WERI-Rb-1 (cell line): ENCODE data around the gene SLC25A17.
"Not testable (repeated sequence)": the region's sequence is repeated elsewhere in the genome, so short reads cannot be mapped to it uniquely, and the experiment has no call there.

Source experiments
- DNase-seq: peaks from one replicate; pipeline ENCODE4 v3.0.0-alpha.2; 2020
- H3K27ac ChIP-seq: fragments of 250-450 bp; sonication (Bioruptor Pico); 2 replicates; pipeline ENCODE4 v1.5.1; 2020; ENCODE audit warnings: mild to moderate bottlenecking, moderate library complexity
- H3K27me3 ChIP-seq: fragments of 250-450 bp; sonication (Bioruptor Pico); 2 replicates; pipeline ENCODE4 v1.5.1; 2021; ENCODE audit warnings: mild to moderate bottlenecking, low read depth, moderate library complexity; ENCODE audit not compliant: insufficient read depth, severe bottlenecking
- H3K36me3 ChIP-seq: fragments of 250-450 bp; sonication (Bioruptor Pico); 2 replicates; pipeline ENCODE4 v1.5.1; 2020; ENCODE audit warnings: mild to moderate bottlenecking, moderate library complexity
- H3K4me3 ChIP-seq: 2 replicates; pipeline ENCODE4 v1.5.1; 2011; ENCODE audit warnings: low read depth, mild to moderate bottlenecking, control low read depth, low read length
- H3K9me3 ChIP-seq: fragments of 250-450 bp; sonication (Bioruptor Pico); 2 replicates; pipeline ENCODE4 v1.5.1; 2021; ENCODE audit warnings: mild to moderate bottlenecking, moderate library complexity; ENCODE audit not compliant: severe bottlenecking
- CTCF ChIP-seq: IDR thresholded peaks from 2 replicates; pipeline ENCODE4 v1.5.1; 2011; ENCODE audit warnings: low read depth, mild to moderate bottlenecking, control low read depth, inconsistent platforms, low read length

Gene SLC25A17

GRCh38 chr22:40799008-40799407, 20.1 kb downstream of the SLC25A17 start:
- Histone ChIP-seq H3K9me3 (no peaks in the 10 kb centered on the region), H3K36me3 (no peaks in the 10 kb centered on the region; the same call in 1 of the 2 replicates), H3K4me3 (no peak overlapping the region), H3K27me3 (no peaks in the 10 kb centered on the region), H3K27ac (no peak overlapping the region)
- no peak for TF ChIP-seq CTCF
- no peak for DNase-seq

- DNase-seq = no peak
- no peak overlapping the region for H3K27ac ChIP-seq
- H3K27me3 ChIP-seq = no peaks in the 10 kb centered on the region
- no peak overlapping the region for H3K4me3 ChIP-seq
- TF ChIP-seq CTCF = no peak
- no peaks in the 10 kb centered on the region; the same call in 1 of the 2 replicates for H3K36me3 ChIP-seq
- H3K9me3 ChIP-seq = no peaks in the 10 kb centered on the region
Observed at GRCh38 chr22:40797427-40797826, 21.7 kb downstream of the SLC25A17 start.

GRCh38 chr22:40792451-40792850, 26.7 kb downstream of the SLC25A17 start:
- no peaks in the 10 kb centered on the region for H3K27me3 ChIP-seq
- no peak overlapping the region for H3K4me3 ChIP-seq
- no peak for DNase-seq
- no peak overlapping the region for H3K27ac ChIP-seq
- peaks cover 16% of the 10 kb centered on the region for H3K36me3 ChIP-seq
- no peaks in the 10 kb centered on the region for H3K9me3 ChIP-seq
- TF ChIP-seq CTCF = no peak

- no peak overlapping the region for H3K4me3 ChIP-seq
- H3K36me3 ChIP-seq = peaks cover 16% of the 10 kb centered on the region
- DNase-seq = no peak
- TF ChIP-seq CTCF = no peak
- H3K9me3 ChIP-seq = no peaks in the 10 kb centered on the region
- H3K27me3 ChIP-seq = no peaks in the 10 kb centered on the region
- H3K27ac ChIP-seq = no peak overlapping the region
Observed at GRCh38 chr22:40791241-40791640, 27.9 kb downstream of the SLC25A17 start.

GRCh38 chr22:40789131-40789530, 30.0 kb downstream of the SLC25A17 start:
- Histone ChIP-seq H3K9me3 (no peaks in the 10 kb centered on the region), H3K27me3 (no peaks in the 10 kb centered on the region), H3K4me3 (no peak overlapping the region), H3K27ac (no peak overlapping the region), H3K36me3 (peaks cover 17% of the 10 kb centered on the region)
- no peak for TF ChIP-seq CTCF
- DNase-seq = no peak

GRCh38 chr22:40782521-40782920, 36.6 kb downstream of the SLC25A17 start:
- no peak for DNase-seq
- no peak for TF ChIP-seq CTCF
- H3K9me3 ChIP-seq = no peaks in the 10 kb centered on the region
- no peak overlapping the region for H3K27ac ChIP-seq
- no peaks in the 10 kb centered on the region for H3K27me3 ChIP-seq
- peaks cover 8% of the 10 kb centered on the region; the same call in 1 of the 2 replicates for H3K36me3 ChIP-seq
- no peak overlapping the region for H3K4me3 ChIP-seq

GRCh38 chr22:40781749-40782148, 37.4 kb downstream of the SLC25A17 start:
- H3K36me3 ChIP-seq = peaks cover 14% of the 10 kb centered on the region

More at GRCh38 chr22:40781749-40782148, 37.4 kb downstream of the SLC25A17 start:
- DNase-seq, H3K27ac ChIP-seq, H3K9me3 ChIP-seq, H3K4me3 ChIP-seq, H3K27me3 ChIP-seq: not testable (repeated sequence)
